ENCODE results near the gene KCND3.
"Not testable (repeated sequence)": the region's sequence is repeated elsewhere in the genome, so short reads cannot be mapped to it uniquely, and the experiment has no call there.

The KCND3 gene

GRCh38 chr1:111801071-111801850, 188.2 kb downstream of the KCND3 start:
- no peak for DNase-seq

GRCh38 chr1:111799722-111800121, 189.7 kb downstream of the KCND3 start:
- not testable (repeated sequence) for DNase-seq

- no peak for DNase-seq
Observed at GRCh38 chr1:111798580-111798979, 190.9 kb downstream of the KCND3 start.

GRCh38 chr1:111795401-111795800, 194.1 kb downstream of the KCND3 start:
- DNase-seq = no peak

- no peak for DNase-seq
Observed at GRCh38 chr1:111793923-111794322, 195.5 kb downstream of the KCND3 start.

- DNase-seq = no peak
Observed at GRCh38 chr1:111792249-111792648, 197.2 kb downstream of the KCND3 start.

GRCh38 chr1:111791776-111792175, 197.7 kb downstream of the KCND3 start:
- no peak for DNase-seq

GRCh38 chr1:111789666-111790316, 199.7 kb downstream of the KCND3 start:
- no peak for DNase-seq

GRCh38 chr1:111789142-111789541, 200.3 kb downstream of the KCND3 start:
- DNase-seq = no peak

GRCh38 chr1:111786669-111787207, 202.7 kb downstream of the KCND3 start:
- no peak for DNase-seq

GRCh38 chr1:111784273-111784901, 205.1 kb downstream of the KCND3 start:
- no peak for DNase-seq

GRCh38 chr1:111779546-111779945, 209.9 kb downstream of the KCND3 start:
- DNase-seq = no peak

GRCh38 chr1:111778541-111779051, 210.9 kb downstream of the KCND3 start:
- DNase-seq = no peak

- DNase-seq = no peak
Observed at GRCh38 chr1:111778066-111778465, 211.4 kb downstream of the KCND3 start.

- no peak for DNase-seq
Observed at GRCh38 chr1:111777301-111777700, 212.2 kb downstream of the KCND3 start.

GRCh38 chr1:111776861-111777260, 212.6 kb downstream of the KCND3 start:
- DNase-seq = no peak

- DNase-seq = no peak
Observed at GRCh38 chr1:111776391-111776790, 213.1 kb downstream of the KCND3 start.

GRCh38 chr1:111775966-111776365, 213.5 kb downstream of the KCND3 start:
- DNase-seq = no peak

- no peak for DNase-seq
Observed at GRCh38 chr1:111770916-111771315, 218.6 kb downstream of the KCND3 start.

- DNase-seq = peak; percentile 71
Observed at GRCh38 chr1:111769517-111770146, 219.8 kb downstream of the KCND3 start.

GRCh38 chr1:111768625-111769024, 220.8 kb downstream of the KCND3 start:
- no peak for DNase-seq

GRCh38 chr1:111768023-111768422, 221.4 kb downstream of the KCND3 start:
- no peak for DNase-seq

GRCh38 chr1:111762332-111762731, 227.1 kb downstream of the KCND3 start:
- no peak for DNase-seq

All from CD4-positive, alpha-beta T cell treated with Interleukin-12 subunit alpha and Interleukin-12 subunit beta, for 1 hour (primary cell).